Measurements from ENCODE around the gene SMAD5.

- TF ChIP-seq POLR2AphosphoS5 (IDR thresholded peaks at IDR 0.05; ENCODE audit: low read depth) (no peak), EZH2 (IDR thresholded peaks at IDR 0.05; ENCODE audit: low read depth, unreplicated experiment) (no peak), JUNB (IDR thresholded peaks at IDR 0.05; ENCODE audit: unreplicated experiment) (no peak)
- TF ChIP-seq, protein P1, sequence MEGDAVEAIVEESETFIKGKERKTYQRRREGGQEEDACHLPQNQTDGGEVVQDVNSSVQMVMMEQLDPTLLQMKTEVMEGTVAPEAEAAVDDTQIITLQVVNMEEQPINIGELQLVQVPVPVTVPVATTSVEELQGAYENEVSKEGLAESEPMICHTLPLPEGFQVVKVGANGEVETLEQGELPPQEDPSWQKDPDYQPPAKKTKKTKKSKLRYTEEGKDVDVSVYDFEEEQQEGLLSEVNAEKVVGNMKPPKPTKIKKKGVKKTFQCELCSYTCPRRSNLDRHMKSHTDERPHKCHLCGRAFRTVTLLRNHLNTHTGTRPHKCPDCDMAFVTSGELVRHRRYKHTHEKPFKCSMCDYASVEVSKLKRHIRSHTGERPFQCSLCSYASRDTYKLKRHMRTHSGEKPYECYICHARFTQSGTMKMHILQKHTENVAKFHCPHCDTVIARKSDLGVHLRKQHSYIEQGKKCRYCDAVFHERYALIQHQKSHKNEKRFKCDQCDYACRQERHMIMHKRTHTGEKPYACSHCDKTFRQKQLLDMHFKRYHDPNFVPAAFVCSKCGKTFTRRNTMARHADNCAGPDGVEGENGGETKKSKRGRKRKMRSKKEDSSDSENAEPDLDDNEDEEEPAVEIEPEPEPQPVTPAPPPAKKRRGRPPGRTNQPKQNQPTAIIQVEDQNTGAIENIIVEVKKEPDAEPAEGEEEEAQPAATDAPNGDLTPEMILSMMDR (conservative IDR thresholded peaks at IDR 0.05; ENCODE audit: low read depth in 2 of 2) = no peak
- TF ChIP-seq, protein P2, sequence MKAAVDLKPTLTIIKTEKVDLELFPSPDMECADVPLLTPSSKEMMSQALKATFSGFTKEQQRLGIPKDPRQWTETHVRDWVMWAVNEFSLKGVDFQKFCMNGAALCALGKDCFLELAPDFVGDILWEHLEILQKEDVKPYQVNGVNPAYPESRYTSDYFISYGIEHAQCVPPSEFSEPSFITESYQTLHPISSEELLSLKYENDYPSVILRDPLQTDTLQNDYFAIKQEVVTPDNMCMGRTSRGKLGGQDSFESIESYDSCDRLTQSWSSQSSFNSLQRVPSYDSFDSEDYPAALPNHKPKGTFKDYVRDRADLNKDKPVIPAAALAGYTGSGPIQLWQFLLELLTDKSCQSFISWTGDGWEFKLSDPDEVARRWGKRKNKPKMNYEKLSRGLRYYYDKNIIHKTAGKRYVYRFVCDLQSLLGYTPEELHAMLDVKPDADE (IDR thresholded peaks at IDR 0.05) = no peak
Measured at GRCh38 chr5:136114414-136115125, 18.1 kb upstream of the SMAD5 start.
